ENCODE data around the gene RPL32.
"Not testable (repeated sequence)": the region's sequence is repeated elsewhere in the genome, so short reads cannot be mapped to it uniquely, and the experiment has no call there.

RPL32 gene

GRCh38 chr3:12808587-12808986 is 32.8 kb downstream of the RPL32 start:
- DNase-seq (ENCODE audit: low read depth) = no peak

DNA sequence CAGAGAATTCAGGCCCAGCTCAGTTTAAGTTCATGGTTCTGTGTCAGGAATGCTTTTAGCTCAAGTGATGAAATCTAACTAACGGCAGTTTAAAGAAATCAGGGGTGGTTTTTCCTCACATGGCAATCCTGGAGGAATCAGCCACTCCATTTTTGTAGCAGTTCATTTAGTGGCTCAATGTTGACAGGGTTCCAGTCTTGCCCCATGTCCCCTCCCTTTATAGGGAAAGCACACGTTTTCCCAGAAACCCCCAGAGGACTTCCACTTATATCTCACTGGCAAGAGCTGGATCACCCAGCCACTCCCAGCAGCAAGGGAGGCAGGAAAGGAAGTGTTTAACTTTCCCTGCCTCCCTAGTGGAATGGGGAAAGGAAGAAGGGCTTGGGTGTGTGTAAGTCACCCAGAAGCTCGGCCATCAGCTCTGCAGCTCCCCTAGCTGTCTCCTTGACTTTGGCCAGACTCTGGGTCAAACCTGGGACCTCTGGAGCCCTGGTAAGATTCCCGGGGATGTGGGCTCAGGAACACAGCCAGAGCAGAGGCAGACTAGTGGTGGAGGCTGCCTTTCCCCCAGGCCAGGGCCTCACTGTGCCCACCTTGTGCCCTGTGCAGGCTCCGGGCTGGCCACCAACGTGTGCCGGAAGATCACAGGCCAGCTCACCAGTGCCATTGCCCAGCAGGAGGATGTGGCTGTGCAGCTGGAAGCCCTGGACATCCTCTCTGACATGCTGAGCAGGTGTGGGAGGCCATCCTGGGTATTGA is 33.6 kb downstream of the RPL32 start:
- no peak for DNase-seq (ENCODE audit: low read depth)

- DNase-seq (ENCODE audit: low read depth) = no peak
Measured at GRCh38 chr3:12807066-12807465, 34.3 kb downstream of the RPL32 start.

DNA sequence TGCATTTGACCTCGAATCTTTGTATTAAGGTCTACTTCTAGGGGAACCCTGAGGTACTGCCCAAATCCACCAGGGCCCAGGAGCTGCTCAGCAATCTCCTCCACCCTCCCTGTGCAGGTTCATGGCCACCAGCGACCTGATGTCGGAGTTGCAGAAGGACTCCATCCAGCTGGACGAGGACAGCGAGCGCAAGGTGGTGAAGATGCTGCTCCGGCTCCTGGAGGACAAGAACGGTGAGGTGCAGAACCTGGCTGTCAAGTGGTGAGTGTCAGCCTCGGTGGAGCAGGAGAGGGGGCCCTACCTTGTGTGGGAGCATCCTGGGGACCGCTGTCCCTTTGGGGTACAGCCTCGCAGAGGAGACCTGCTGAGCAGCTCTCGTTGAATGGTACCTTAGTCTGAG is 38.0 kb downstream of the RPL32 start:
- no peak for DNase-seq (ENCODE audit: low read depth)

GRCh38 chr3:12799525-12800440 is 41.6 kb downstream of the RPL32 start:
- no peak for DNase-seq (ENCODE audit: low read depth)

- DNase-seq (ENCODE audit: low read depth) = no peak
Measured at GRCh38 chr3:12798559-12799179, 42.7 kb downstream of the RPL32 start.

DNA sequence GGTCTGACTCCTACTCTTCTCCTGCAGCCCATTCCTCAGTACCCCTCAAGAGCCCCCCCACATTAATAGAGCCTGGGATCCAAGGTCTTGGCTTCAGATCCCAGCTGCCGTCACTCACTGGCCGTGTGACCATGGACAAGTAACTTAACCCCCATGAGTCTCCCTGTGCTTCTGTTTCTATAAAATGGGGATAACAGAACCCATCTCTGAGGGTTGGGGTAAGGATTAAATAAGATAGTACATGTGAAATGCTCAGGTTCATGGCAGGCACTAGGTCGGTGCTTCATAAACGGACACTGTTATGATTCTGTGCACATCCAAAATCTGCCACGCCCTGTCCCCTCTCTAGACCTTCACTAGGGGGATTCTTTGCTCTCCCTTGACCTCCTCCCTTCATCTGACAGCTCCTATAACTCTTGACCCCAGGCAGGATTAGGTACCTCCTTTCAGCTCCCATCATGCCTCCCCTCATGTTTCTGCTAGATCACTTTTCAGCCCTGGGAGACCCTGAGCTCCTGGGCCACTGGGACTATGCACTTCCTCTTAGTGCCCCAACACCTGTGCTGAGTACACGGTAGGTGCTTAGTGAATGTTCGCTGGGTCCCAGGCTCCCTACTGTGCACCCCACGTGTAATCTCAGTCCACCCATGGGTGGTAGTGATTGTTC is 43.3 kb downstream of the RPL32 start:
- DNase-seq (ENCODE audit: low read depth) = no peak

DNA sequence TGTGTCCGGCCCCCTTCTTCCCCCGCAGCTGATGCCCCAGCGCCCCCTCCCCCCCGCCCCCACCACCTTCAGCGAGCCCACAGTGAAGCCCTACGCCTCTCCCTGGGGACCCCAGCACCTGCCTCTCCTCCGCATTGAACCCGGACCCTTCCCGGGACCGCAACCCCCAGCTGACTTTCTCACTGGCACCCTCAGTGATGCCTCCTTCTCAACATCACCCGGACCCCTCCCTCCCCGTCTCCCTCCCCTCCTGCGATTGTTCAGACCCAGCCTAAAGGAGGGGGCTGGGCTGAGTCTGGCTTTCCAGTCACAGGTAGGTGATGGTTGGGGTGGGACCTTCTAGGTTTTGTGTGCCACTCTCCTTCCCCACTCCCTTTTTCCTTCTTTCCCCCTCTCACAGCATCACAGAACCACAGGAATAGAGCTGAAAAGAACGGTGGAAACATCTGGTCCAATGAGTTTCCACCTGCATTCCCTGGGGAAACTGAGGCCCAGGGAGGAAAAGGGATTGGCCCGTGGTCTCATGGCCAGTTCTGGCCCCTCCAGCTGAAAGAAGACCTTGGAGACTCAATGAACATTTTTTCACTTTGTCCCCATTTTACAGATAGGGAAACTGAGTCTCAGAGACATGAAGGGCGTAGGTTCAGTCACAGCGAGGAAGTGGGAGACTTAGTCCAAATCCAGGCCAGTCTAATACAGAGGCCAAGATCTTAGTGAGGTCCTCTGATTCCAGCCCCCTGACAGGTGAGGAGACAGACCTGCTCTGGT is 44.1 kb downstream of the RPL32 start:
- no peak for DNase-seq (ENCODE audit: low read depth)

DNA sequence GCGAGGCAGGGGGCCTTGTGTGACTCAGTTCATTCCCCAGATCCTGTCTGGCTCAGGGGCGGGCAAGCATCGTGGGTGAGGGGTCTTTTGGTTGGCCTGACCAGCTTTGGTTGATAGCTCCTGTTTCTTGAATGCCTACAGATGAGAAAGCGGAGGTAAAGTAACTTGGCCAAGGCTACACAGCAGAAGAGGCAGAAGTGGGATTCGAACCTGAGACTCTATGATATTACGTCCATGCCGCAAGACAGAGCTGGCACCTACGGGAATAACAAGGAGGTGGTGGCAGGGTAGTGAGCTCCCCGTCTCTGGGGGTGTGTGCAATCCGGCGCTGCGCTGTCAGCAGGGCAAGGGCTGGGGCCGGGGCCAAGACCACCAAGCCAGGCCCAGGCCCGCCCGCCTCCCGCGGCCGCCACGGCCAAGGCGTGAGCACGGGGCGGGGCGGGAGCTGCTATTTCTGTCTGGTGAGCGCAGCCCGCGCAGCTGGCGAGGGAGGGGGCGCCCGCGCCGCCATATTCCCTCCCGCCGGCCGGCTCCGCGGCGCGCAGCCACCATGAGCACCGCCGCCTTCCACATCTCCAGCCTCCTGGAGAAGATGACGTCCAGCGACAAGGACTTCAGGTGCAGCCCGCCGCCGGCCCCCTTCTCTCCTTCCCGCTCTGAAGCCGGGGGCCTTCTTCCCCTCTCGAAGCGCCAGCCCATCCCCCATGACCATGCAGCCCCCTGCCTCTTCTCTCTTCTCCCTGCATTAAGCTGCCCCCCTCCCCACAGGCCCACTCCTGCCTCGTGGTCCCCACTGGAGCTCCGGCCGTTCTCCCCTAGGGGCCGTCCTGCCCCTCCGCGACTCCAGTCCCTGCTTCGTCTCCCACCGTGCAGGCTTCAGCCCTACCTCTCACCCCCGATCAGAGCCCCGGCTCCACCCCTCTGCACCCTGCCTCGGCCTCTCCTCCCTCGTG is 44.9 kb downstream of the RPL32 start, which contains the start of gene CAND2:
CAND2 (plus strand) TSS at position 510 of the 953 bp plus-strand sequence; CDS start at position 551, 41 bp downstream.
- peak; percentile 55 for DNase-seq (ENCODE audit: low read depth)

- peak; percentile 15 for DNase-seq (ENCODE audit: low read depth)
Measured at GRCh38 chr3:12793701-12794100, 47.7 kb downstream of the RPL32 start.

- no peak for DNase-seq (ENCODE audit: low read depth)
Measured at GRCh38 chr3:12791430-12791829, 49.9 kb downstream of the RPL32 start.

GRCh38 chr3:12787967-12788690 is 53.2 kb downstream of the RPL32 start:
- DNase-seq (ENCODE audit: low read depth) = not testable (repeated sequence)

- peak; percentile 64 for DNase-seq (ENCODE audit: low read depth)
Measured at GRCh38 chr3:12787346-12787745, 54.0 kb downstream of the RPL32 start.

- no peak for DNase-seq (ENCODE audit: low read depth)
Measured at GRCh38 chr3:12785096-12785495, 56.3 kb downstream of the RPL32 start.

All from EH (cell line).